NT2/D1 (cell line): Measurements from ENCODE around the gene RHPN2.
"Not testable (repeated sequence)": the region's sequence is repeated elsewhere in the genome, so short reads cannot be mapped to it uniquely, and the experiment has no call there.

Experiments used
- DNase-seq: peaks from one replicate; pipeline ENCODE4 v3.0.0-alpha.2; 2011; ENCODE audit warnings: low read depth, low spot score
- H3K27me3 ChIP-seq: 2 replicates; pipeline ENCODE4 v1.6.0; 2011; ENCODE audit warnings: mild to moderate bottlenecking; ENCODE audit not compliant: insufficient read length, insufficient read depth
- H3K36me3 ChIP-seq: 2 replicates; pipeline ENCODE4 v1.6.1; 2011; ENCODE audit warnings: mild to moderate bottlenecking, low read length, mixed read lengths; ENCODE audit not compliant: insufficient read depth, insufficient read length
- H3K4me1 ChIP-seq: 2 replicates; pipeline ENCODE4 v1.5.1; 2011; ENCODE audit not compliant: insufficient read depth, insufficient read length
- H3K4me3 ChIP-seq: 2 replicates; pipeline ENCODE4 v1.5.1; 2011; ENCODE audit warnings: low read depth; ENCODE audit not compliant: insufficient read length
- H3K9ac ChIP-seq: 2 replicates; pipeline ENCODE4 v1.6.0; 2011; ENCODE audit warnings: low read depth; ENCODE audit not compliant: insufficient read length
- H3K9me3 ChIP-seq: 2 replicates; pipeline ENCODE4 v1.5.1; 2011; ENCODE audit warnings: mild to moderate bottlenecking, low read length; ENCODE audit not compliant: insufficient read depth
- SUZ12 ChIP-seq: IDR thresholded peaks from 2 replicates; pipeline ENCODE4 v1.6.1; 2011; ENCODE audit not compliant: insufficient read length, insufficient read depth; ENCODE audit errors: extremely low read depth
- YY1 ChIP-seq: IDR thresholded peaks from 2 replicates; pipeline ENCODE4 v1.6.1; 2011; ENCODE audit not compliant: insufficient read length, insufficient read depth
- ZNF274 ChIP-seq: IDR thresholded peaks from 2 replicates; pipeline ENCODE4 v1.6.1; 2011; ENCODE audit warnings: mild to moderate bottlenecking, low read depth, low read length

RHPN2 gene

GRCh38 chr19:32988724-32989123, 76.0 kb downstream of the RHPN2 start:
- TF ChIP-seq ZNF274 (no peak), SUZ12 (no peak), YY1 (no peak)
- Histone ChIP-seq H3K27me3 (no peaks in the 10 kb centered on the region), H3K4me3 (no peak overlapping the region), H3K36me3 (peaks cover 30% of the 10 kb centered on the region), H3K9ac (no peak overlapping the region), H3K9me3 (no peaks in the 10 kb centered on the region), H3K4me1 (no peaks in the 10 kb centered on the region)
- no peak for DNase-seq

GRCh38 chr19:32988254-32988653, 76.4 kb downstream of the RHPN2 start:
- H3K9me3 ChIP-seq, H3K27me3 ChIP-seq, H3K9ac ChIP-seq, DNase-seq, H3K4me3 ChIP-seq, H3K4me1 ChIP-seq: not testable (repeated sequence)
- peaks cover 27% of the 10 kb centered on the region for H3K36me3 ChIP-seq

GRCh38 chr19:32982488-32982887, 82.2 kb downstream of the RHPN2 start:
- H3K9ac ChIP-seq, H3K4me1 ChIP-seq, H3K9me3 ChIP-seq, H3K4me3 ChIP-seq, DNase-seq, H3K27me3 ChIP-seq: not testable (repeated sequence)
- H3K36me3 ChIP-seq, result peaks cover 16% of the 10 kb centered on the region

GRCh38 chr19:32979807-32980206, 84.9 kb downstream of the RHPN2 start:
- H3K9ac ChIP-seq, DNase-seq, H3K27me3 ChIP-seq, H3K4me3 ChIP-seq, H3K9me3 ChIP-seq, H3K4me1 ChIP-seq: not testable (repeated sequence)
- H3K36me3 ChIP-seq, result peaks cover 16% of the 10 kb centered on the region

- not testable (repeated sequence) for H3K9me3 ChIP-seq, H3K4me1 ChIP-seq, DNase-seq, H3K4me3 ChIP-seq, H3K27me3 ChIP-seq, H3K9ac ChIP-seq
- H3K36me3 ChIP-seq, result peaks cover 16% of the 10 kb centered on the region
Observed at GRCh38 chr19:32977813-32978212, 86.9 kb downstream of the RHPN2 start.

- no peaks in the 10 kb centered on the region for H3K9me3 ChIP-seq
- no peaks in the 10 kb centered on the region for H3K27me3 ChIP-seq
- no peak overlapping the region for H3K4me3 ChIP-seq
- H3K9ac ChIP-seq, result no peak overlapping the region
- TF ChIP-seq YY1 (no peak), ZNF274 (no peak), SUZ12 (no peak)
- H3K36me3 ChIP-seq, result peaks cover 16% of the 10 kb centered on the region
- DNase-seq, result no peak
- H3K4me1 ChIP-seq, result no peaks in the 10 kb centered on the region
Observed at GRCh38 chr19:32977280-32977679, 87.4 kb downstream of the RHPN2 start.

- H3K4me1 ChIP-seq, result no peaks in the 10 kb centered on the region
- H3K36me3 ChIP-seq, result peaks cover 16% of the 10 kb centered on the region
- H3K27me3 ChIP-seq, result no peaks in the 10 kb centered on the region
- peak; percentile 47 for DNase-seq
- H3K9me3 ChIP-seq, result no peaks in the 10 kb centered on the region
- H3K4me3 ChIP-seq, result no peak overlapping the region
- H3K9ac ChIP-seq, result no peak overlapping the region
- TF ChIP-seq YY1 (no peak), SUZ12 (no peak), ZNF274 (no peak)
Observed at GRCh38 chr19:32976223-32976805, 88.4 kb downstream of the RHPN2 start.

GRCh38 chr19:32971715-32972540, 92.8 kb downstream of the RHPN2 start, which contains the start of the genes CEP89 and FAAP24:
Gene CEP89, minus strand, starts transcription at chr19:32971958. Its CDS starts 84 bp downstream, at chr19:32971874.
Gene FAAP24, plus strand, starts transcription at chr19:32972242. Its CDS starts 955 bp downstream, at chr19:32973197.
- Histone ChIP-seq H3K4me3 (peak within 1 kb of the TSS; percentile 70), H3K9ac (peak within 1 kb of the TSS; percentile 85), H3K9me3 (no peaks in the 10 kb centered on the region), H3K27me3 (no peaks in the 10 kb centered on the region), H3K36me3 (peaks cover 34% of the 10 kb centered on the region), H3K4me1 (no peaks in the 10 kb centered on the region)
- DNase-seq, result peak; percentile 98
- TF ChIP-seq YY1 (no peak), ZNF274 (no peak), SUZ12 (no peak)
